Parathyroid adenoma (tissue), 2 donors: Measurements from ENCODE around the gene GHR.

ENCODE experiments used
- H2AFZ ChIP-seq: fragments of 300-600 bp; sonication (generic); one replicate; pipeline ENCODE4 v1.7.0; 2017; ENCODE audit warnings: antibody characterized with exemption, mild to moderate bottlenecking
- H3K27ac ChIP-seq: fragments of 300-600 bp; sonication (generic); one replicate; pipeline ENCODE4 v1.7.0; 2017
- H3K27me3 ChIP-seq: fragments of 300-600 bp; sonication (generic); one replicate; pipeline ENCODE4 v1.7.0; 2017; ENCODE audit warnings: low read length; ENCODE audit not compliant: control insufficient read depth, insufficient read depth
- H3K36me3 ChIP-seq: fragments of 300-600 bp; sonication (generic); one replicate; pipeline ENCODE4 v1.7.0; 2017; ENCODE audit warnings: low read length; ENCODE audit not compliant: control insufficient read depth, insufficient read depth
- H3K4me1 ChIP-seq: fragments of 300-600 bp; sonication (generic); one replicate; pipeline ENCODE4 v1.7.0; 2017; ENCODE audit warnings: control low read depth
- H3K4me2 ChIP-seq: fragments of 300-600 bp; sonication (generic); one replicate; pipeline ENCODE4 v1.7.0; 2017; ENCODE audit warnings: low read length
- H3K4me3 ChIP-seq: fragments of 300-600 bp; sonication (generic); one replicate; pipeline ENCODE4 v1.7.0; 2017; ENCODE audit warnings: low read depth, low read length
- H3K79me2 ChIP-seq: fragments of 300-600 bp; sonication (generic); one replicate; pipeline ENCODE4 v1.7.0; 2017; ENCODE audit warnings: control low read depth
- H3K9ac ChIP-seq: fragments of 300-600 bp; sonication (generic); one replicate; pipeline ENCODE4 v1.7.0; 2017; ENCODE audit warnings: mild to moderate bottlenecking
- H3K9me3 ChIP-seq: fragments of 300-600 bp; sonication (generic); one replicate; pipeline ENCODE4 v1.7.0; 2017; ENCODE audit warnings: low read length; ENCODE audit not compliant: control insufficient read depth
- CTCF ChIP-seq: fragments of 300-600 bp; sonication (generic); IDR thresholded peaks from one replicate; pipeline ENCODE4 v1.7.0; 2017; ENCODE audit warnings: antibody characterized with exemption, mild to moderate bottlenecking
- donor health status: primary hyperparathyroidism.

The GHR gene

GRCh38 chr5:42628821-42629220 lies 205.6 kb downstream of the GHR start:
- Histone ChIP-seq H3K36me3 (no peaks in the 10 kb centered on the region), H2AFZ (no peak overlapping the region), H3K79me2 (no peaks in the 10 kb centered on the region), H3K9ac (no peak overlapping the region), H3K4me1 (peaks cover 10% of the 10 kb centered on the region), H3K4me2 (no peak overlapping the region), H3K4me3 (no peak overlapping the region), H3K27me3 (no peaks in the 10 kb centered on the region), H3K27ac (no peak overlapping the region), H3K9me3 (no peaks in the 10 kb centered on the region)
- TF ChIP-seq CTCF, result no peak

- H3K4me1 ChIP-seq, result peaks cover 10% of the 10 kb centered on the region
- H3K4me2 ChIP-seq, result no peak overlapping the region
- TF ChIP-seq CTCF, result no peak
Observed at GRCh38 chr5:42629284-42629683, 206.0 kb downstream of the GHR start.

GRCh38 chr5:42631241-42631640 lies 208.0 kb downstream of the GHR start:
- no peaks in the 10 kb centered on the region for H3K36me3 ChIP-seq
- H3K27ac ChIP-seq, result no peak overlapping the region
- no peak overlapping the region for H3K9ac ChIP-seq
- no peaks in the 10 kb centered on the region for H3K79me2 ChIP-seq
- no peaks in the 10 kb centered on the region for H3K27me3 ChIP-seq
- TF ChIP-seq CTCF, result no peak
- no peaks in the 10 kb centered on the region for H3K9me3 ChIP-seq
- H3K4me3 ChIP-seq, result no peak overlapping the region
- H3K4me1 ChIP-seq, result peaks cover 10% of the 10 kb centered on the region
- H2AFZ ChIP-seq, result no peak overlapping the region
- no peak overlapping the region for H3K4me2 ChIP-seq

More at GRCh38 chr5:42629284-42629683, 206.0 kb downstream of the GHR start:
- Histone ChIP-seq H3K27me3 (no peaks in the 10 kb centered on the region), H3K9ac (no peak overlapping the region), H3K9me3 (no peaks in the 10 kb centered on the region), H3K36me3 (no peaks in the 10 kb centered on the region), H2AFZ (no peak overlapping the region), H3K79me2 (no peaks in the 10 kb centered on the region), H3K27ac (no peak overlapping the region), H3K4me3 (no peak overlapping the region)

GRCh38 chr5:42632354-42632900 lies 209.2 kb downstream of the GHR start:
- H3K4me3 ChIP-seq, result no peak overlapping the region
- H3K27ac ChIP-seq, result no peak overlapping the region
- TF ChIP-seq CTCF, result no peak
- H3K36me3 ChIP-seq, result no peaks in the 10 kb centered on the region
- H3K79me2 ChIP-seq, result no peaks in the 10 kb centered on the region
- no peaks in the 10 kb centered on the region for H3K27me3 ChIP-seq
- H3K4me1 ChIP-seq, result peaks cover 5% of the 10 kb centered on the region
- no peaks in the 10 kb centered on the region for H3K9me3 ChIP-seq
- H3K4me2 ChIP-seq, result no peak overlapping the region
- H3K9ac ChIP-seq, result no peak overlapping the region
- H2AFZ ChIP-seq, result no peak overlapping the region

DNA sequence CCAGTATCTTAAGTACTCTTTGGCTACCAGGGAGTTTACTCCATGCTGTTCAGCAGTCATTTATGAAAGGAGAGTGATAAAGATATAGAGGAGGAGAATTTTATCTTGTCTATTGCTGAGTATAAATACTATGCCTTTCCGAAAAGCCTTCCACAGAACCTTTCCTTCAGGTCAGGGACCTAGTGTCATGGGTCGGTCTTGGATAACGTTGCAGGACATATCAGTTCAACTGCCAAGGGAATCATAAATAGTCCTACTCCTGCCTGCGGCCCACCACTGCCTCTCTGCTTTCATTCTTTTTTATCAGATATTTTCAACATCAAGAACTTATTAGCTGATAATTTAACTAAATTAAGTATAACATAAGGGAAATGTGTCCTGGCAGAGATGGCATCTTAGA lies 211.3 kb downstream of the GHR start:
- H3K9me3 ChIP-seq, result no peaks in the 10 kb centered on the region
- H3K27ac ChIP-seq, result no peak overlapping the region
- H3K4me3 ChIP-seq, result no peak overlapping the region
- no peaks in the 10 kb centered on the region for H3K27me3 ChIP-seq
- peaks cover 5% of the 10 kb centered on the region for H3K4me1 ChIP-seq
- no peak overlapping the region for H3K9ac ChIP-seq
- no peaks in the 10 kb centered on the region for H3K79me2 ChIP-seq
- no peak overlapping the region for H3K4me2 ChIP-seq
- no peak overlapping the region for H2AFZ ChIP-seq
- no peak for TF ChIP-seq CTCF
- H3K36me3 ChIP-seq, result no peaks in the 10 kb centered on the region
